LHCN-M2 (cell line): ENCODE results near the gene MPHOSPH9. TPM values are rescaled to one million over a fixed set of nuclear protein-coding genes. Genes with fewer than 3 reads are reported as not detected.

Experiments
- DNase-seq: peaks from one replicate; pipeline ENCODE4 v3.0.0-alpha.2; 2012; ENCODE audit warnings: low read depth
- total RNA-seq: library from RNA; depleted of rRNA; stranded (reverse); fragments of >200 nt; gene quantifications from 2 replicates; pipeline ENCODE4 v1.2.3, GENCODE V29; 2014

MPHOSPH9 gene
- total RNA-seq, 1 experiment from 2014 or later, result 52.6 TPM

GRCh38 chr12:123129621-123130020, 103.3 kb downstream of the MPHOSPH9 start:
- no peak for DNase-seq

- DNase-seq, result no peak
Observed at GRCh38 chr12:123127182-123127495, 105.8 kb downstream of the MPHOSPH9 start.

- DNase-seq, result peak; percentile 99
Observed at GRCh38 chr12:123126294-123127181, 106.4 kb downstream of the MPHOSPH9 start.

GRCh38 chr12:123122626-123123025, 110.3 kb downstream of the MPHOSPH9 start:
- no peak for DNase-seq

GRCh38 chr12:123121670-123122069, 111.3 kb downstream of the MPHOSPH9 start:
- DNase-seq, result no peak

GRCh38 chr12:123120452-123121166, 112.3 kb downstream of the MPHOSPH9 start:
- no peak for DNase-seq

GRCh38 chr12:123119808-123120207, 113.1 kb downstream of the MPHOSPH9 start:
- no peak for DNase-seq

GRCh38 chr12:123118497-123118896, 114.4 kb downstream of the MPHOSPH9 start:
- DNase-seq, result no peak

GRCh38 chr12:123115409-123116121, 117.4 kb downstream of the MPHOSPH9 start:
- peak; percentile 97 for DNase-seq

- no peak for DNase-seq
Observed at GRCh38 chr12:123114304-123115083, 118.4 kb downstream of the MPHOSPH9 start.

- DNase-seq, result no peak
Observed at GRCh38 chr12:123113026-123113425, 119.9 kb downstream of the MPHOSPH9 start.

- DNase-seq, result peak; percentile 54
Observed at GRCh38 chr12:123111498-123112165, 121.3 kb downstream of the MPHOSPH9 start.

GRCh38 chr12:123109319-123109772, 123.6 kb downstream of the MPHOSPH9 start:
- no peak for DNase-seq

- DNase-seq, result no peak
Observed at GRCh38 chr12:123108682-123109066, 124.3 kb downstream of the MPHOSPH9 start.

- no peak for DNase-seq
Observed at GRCh38 chr12:123107926-123108681, 124.8 kb downstream of the MPHOSPH9 start.

- no peak for DNase-seq
Observed at GRCh38 chr12:123106640-123107359, 126.1 kb downstream of the MPHOSPH9 start.

GRCh38 chr12:123105211-123105826, 127.6 kb downstream of the MPHOSPH9 start:
- DNase-seq, result no peak

- DNase-seq, result no peak
Observed at GRCh38 chr12:123104809-123105208, 128.1 kb downstream of the MPHOSPH9 start.
